HG02943 (cell line): ENCODE measurements around the gene FIBP.

ENCODE experiments used
- ATAC-seq: cut with Tn5 transposase; IDR thresholded peaks from one replicate; pipeline ENCODE4 v1.9.1; 2021; ENCODE audit warnings: mild to moderate bottlenecking, low read depth, moderate library complexity; ENCODE audit not compliant: unreplicated experiment

Gene FIBP

DNA sequence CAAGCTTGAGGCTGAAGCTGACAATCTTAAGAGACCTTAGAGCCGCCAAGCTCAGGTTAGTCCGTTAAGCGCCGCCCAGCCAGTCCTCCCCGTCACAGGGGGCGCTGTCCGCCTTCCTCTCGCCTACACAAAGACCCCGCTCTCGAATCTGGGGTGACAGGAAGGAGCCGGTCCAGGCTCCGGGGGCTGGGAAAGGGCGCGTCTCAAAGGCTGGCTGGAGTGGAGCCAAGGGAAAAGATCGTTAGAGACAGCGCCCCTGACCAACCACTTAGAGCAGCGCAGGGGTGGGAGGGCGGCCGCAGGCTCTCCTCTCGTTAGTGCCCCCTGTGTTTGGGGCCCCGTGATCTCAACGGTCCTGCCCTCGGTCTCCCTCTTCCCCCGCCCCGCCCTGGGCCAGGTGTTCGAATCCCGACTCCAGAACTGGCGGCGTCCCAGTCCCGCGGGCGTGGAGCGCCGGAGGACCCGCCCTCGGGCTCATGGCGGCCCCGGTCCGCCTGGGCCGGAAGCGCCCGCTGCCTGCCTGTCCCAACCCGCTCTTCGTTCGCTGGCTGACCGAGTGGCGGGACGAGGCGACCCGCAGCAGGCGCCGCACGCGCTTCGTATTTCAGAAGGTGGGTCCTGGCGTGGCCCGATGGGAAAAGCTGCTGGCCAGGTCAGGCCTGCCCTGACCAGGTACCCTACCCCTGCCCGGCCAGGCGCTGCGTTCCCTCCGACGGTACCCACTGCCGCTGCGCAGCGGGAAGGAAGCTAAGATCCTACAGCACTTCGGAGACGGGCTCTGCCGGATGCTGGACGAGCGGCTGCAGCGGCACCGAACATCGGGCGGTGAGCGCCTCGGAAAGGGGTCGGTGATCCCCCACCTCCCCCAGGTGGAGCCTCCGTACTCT is 27.8 kb downstream of the FIBP start, which contains the start of gene MUS81:
Gene MUS81, plus strand, starts transcription at position 156 of the 887 bp plus-strand sequence. Its CDS starts 321 bp downstream, at position 477.
- peak; percentile 28 for ATAC-seq

DNA sequence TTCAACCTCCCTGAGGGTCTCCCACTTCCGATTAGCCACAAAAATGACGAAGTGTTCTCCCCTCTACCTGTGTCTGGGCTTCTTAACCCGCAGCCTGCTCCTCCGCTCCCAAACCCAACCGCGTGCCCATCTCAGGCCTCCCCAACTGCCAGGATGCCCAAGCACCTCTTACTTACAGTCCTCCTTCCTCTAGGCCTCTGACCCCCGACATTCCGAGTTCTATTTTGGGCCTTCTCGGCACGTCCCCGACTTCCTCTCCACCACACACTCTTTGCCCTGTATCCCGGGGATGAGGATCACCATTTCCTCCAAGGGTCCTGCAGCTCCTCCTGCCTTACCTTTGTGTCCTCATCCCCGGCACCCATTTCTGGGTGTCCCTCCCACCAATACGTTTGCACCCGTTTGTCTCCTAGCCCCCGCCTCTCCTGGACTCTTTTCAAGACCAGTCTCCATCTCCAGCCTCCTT is 28.4 kb downstream of the FIBP start:
- no peak for ATAC-seq

DNA sequence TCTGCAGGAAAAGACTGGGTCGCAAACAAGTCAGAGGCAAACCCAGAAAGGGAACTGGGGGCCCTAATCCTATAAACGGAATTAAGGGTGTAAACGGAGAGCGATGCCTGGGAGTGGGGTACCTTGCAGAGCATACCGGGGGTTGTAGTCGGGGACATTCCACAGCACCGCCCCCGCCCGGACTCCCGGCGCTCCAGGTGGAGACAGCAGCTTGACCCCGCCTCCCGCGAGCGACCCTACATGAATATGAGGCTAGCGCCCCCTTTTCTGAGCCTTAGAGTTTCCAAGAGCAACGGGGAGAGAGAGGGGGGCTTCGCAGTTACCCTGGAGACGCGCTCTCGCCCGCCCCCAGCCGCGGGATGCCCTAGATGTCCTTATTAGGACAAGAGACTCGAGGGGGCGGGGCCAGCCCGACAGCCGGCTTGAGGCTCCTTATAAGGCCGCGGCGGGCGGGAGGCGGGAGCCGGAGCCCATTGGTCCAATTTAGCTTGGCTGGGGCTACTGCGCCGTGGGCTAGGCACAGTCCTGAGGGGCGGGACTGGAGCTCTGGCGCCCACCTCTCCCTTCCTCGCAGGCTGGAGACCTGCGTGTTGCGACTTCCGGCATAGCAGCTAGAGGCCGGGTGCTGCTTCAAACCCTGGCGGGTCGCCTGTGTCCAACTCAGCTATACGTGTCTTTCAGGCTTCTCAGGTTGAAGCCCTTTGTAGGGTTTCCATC is 29.0 kb downstream of the FIBP start:
- ATAC-seq, result peak; percentile 52

DNA sequence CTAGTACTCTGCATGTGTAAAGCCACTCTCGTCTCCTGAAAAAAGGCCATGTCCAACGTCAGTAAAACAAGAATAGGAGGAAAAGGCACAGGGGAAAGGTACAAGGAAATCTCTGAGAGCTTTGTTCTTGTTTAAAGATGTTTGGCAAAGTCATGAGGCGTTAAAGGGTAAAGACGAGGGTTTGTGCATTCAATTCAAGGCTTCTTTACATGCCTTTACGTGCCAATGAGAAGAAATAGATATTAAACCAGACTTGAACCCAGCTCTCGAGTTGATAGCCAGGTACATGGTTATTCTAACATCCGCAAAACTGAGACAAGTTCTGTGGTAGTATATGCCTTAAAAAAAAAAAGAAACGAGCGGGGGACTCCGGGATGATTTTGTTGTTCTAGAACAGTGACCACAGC is 29.6 kb downstream of the FIBP start:
- no peak for ATAC-seq

DNA sequence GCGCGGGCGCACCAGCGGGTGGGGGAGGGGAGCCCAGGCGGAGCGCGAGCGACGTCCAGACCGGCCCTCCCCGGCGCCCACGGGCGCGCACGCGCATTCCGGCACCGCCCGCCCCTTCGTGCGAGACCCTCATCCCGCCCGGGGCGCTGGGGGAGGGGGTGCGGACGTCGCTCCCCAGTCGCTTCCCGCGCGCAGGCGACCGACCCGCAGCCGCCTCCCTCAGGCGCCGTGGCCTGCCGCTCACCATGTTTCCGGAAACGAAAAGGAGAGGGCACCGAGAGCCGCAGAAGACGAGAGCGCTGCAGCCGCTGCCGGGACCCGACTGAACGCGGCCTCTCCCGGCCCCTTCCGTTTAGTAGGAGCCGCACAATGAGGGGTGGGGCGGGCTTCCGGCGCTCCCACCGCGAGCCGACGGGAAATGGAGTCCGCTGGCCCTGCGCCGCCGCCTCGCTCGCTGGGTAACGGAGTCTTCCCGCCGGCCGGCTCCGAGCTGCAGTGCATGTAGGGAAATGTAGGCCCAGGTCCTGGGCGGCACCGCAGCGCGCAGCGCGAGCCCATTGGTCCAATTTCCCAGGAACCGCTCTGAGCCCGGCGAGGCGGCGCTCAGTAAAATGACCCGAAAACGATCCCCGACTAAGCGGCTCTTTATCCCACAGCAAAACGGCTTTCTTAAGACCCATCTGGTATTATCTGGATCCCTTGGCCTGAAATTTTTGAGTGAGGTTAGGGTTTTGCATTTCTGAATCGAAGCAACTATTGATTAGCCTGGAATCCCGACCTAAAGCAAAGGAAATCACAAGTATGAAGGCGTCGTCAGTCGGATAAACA is 30.2 kb downstream of the FIBP start, which contains the start of gene CFL1:
Gene CFL1, minus strand, starts transcription at position 328 of the 828 bp plus-strand sequence. Its CDS starts 81 bp downstream, at position 247.
- ATAC-seq, result peak; percentile 45

DNA sequence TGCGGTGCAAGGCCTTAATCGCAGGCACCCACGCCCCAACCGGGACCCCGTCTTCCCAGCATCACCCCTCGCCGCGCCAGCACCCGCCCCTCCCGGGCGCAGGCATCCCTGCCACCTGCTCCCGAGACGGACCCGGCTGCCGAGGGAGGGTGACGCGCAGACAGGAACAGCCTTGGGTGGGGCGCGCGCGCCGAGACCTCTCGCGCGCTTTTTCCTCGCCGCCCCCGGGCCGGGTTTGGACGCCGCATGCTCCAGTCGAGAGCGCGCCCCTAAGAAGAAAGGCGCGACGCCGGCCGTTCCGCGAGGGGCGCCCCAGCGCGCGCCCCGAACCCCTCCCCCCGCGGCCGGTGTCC is 30.8 kb downstream of the FIBP start:
- ATAC-seq, result no peak

DNA sequence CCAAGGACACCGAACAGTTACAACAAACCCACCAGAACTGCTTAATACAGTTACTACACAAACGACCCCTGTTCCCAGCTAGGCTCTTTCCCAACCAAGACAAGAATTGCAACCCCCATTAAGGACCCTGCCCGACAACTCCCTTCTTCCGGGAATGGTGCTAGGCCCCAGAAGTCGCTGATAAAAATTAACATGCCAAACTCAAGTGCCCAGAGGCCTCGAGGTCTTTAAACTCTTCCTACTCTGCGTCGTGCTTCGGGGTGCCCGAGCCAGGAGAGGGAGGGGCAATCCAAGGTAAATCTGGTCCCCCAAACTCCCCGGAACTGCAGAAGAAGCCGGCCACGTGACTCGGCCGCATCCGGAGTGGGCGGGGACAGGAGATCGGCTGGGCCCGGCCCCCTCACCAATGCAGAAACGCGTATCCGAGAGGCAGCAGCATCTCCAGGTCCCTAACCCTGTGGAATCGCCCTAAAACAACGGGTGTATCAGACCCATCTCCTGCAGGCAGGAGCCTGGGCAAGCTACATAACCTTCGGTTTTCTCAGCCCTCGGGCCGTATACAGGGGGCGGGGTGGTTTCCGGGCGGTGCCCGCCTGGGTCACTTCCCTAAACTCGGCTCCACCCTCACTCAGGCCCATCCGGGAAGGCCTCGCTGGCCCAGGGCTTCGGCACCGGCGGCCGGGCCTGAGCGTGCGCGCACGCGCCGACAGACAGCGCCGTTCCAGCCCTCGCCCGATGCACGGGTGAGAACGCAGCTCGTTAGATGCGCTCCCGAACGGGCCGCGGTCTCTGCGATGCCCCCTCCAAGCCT is 31.4 kb downstream of the FIBP start:
- no peak for ATAC-seq

DNA sequence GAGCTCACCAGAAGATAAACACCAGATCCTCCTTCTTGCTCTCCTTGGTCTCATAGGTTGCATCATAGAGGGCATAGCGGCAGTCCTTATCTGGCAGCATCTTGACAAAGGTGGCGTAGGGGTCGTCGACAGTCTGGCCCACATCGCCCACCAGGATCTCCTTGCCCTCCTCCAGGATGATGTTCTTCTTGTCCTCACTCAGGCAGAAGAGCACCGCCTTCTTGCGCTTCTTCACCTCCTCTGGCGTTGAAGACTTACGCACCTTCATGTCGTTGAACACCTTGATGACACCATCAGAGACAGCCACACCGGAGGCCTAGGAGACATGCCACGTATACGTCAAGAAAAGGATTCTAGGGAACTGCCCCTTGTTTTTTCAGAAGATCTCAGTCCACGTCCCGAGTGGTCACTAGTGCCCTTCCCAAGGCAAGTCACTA is 32.3 kb downstream of the FIBP start:
- no peak for ATAC-seq

DNA sequence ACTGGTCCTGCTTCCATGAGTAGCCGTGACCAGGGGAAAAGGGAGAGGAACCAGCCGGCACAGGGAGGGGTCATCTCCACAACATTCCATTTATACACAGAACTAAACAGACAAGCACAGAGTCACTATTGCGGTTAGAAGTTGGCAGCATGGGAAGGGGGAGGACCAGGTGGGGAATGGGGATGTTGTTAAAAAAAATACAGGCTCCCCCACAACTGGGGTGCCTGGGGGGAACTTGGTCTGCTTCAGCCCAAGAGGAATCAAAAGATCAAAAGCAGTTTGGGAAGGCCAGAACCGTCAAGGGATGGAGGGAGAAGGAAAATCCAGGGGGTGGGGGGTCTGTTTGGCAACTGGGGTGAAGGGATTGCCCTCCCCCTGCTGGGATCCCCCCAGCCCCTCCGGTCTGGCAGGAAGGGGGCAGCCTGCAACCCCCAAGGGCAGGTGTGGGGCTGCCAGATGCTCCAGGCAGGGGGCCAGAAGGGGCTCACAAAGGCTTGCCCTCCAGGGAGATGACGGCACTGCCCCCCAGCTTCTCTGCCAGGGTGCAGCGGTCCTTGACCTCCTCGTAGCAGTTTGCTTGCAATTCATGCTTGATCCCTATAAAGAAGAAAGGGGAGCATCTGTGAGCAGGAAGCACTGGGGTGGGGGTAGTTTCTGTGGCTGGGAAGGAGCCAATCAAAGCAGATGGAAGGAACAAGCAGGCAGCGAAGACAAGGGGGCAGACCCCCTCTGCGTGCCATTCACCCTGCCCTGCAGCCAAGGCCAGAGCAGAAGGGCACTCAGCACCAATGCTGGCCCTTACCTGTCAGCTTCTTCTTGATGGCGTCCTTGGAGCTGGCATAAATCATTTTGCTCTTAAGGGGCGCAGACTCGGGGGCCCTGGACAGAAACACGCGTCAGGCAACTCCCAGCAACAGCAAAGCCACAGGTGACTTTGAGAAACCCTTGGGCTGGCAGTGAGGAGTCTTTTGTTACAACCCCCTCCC is 33.1 kb downstream of the FIBP start:
- ATAC-seq, result no peak

DNA sequence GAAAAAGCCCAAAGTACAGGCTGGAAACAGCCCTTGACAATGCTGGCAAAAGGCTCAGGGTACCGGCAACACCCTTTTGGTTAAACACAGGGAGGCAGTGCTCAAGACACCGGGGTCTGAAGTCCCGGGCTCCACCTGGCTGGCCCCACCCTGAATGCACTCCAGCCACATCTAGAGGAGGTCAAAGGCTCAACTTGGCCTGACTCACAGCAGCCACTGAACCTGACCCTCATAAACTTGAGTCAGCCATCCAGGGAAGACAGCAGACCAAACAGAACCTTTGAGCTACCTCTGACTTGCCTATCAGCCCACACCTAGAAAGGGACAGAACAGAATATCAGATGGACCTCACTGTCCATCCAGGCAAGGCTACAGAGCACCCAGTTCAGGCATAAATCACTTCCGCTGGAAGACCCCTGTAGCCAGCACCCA is 34.1 kb downstream of the FIBP start:
- no peak for ATAC-seq

DNA sequence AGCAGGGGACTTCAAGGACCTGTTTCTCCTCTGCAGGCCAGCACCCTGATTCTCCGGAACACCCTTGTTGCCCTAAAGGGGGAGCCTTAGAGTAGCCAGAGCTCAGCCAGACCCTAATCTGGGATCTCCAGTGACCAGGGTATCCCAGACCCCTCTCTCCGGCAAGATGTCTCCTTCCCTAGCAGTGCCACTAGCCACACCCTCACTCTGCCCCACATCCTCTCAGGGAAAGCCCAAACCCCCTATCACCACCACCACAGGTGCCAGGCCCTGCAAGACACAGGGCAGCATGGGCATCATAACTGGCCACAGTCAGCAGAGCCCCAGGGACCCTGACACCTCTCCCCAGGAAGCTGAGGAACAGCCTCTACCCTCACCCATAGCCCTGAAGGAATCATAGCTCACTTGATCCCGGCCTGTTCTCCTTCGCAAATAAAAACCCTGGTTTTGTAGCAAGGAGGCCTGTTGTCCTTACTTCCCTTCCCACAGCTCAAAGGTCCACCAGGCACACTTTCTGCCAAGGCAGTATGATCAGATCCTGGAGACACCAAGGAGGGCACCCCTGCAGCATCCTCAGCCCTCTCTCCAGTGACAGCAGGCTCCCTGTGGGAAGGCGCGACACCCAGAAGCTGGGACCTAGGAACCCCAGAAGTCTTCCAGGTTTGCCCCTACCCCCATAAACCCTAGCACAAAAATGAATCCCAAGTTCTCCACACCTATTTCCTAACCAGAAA is 34.9 kb downstream of the FIBP start:
- ATAC-seq, result no peak

DNA sequence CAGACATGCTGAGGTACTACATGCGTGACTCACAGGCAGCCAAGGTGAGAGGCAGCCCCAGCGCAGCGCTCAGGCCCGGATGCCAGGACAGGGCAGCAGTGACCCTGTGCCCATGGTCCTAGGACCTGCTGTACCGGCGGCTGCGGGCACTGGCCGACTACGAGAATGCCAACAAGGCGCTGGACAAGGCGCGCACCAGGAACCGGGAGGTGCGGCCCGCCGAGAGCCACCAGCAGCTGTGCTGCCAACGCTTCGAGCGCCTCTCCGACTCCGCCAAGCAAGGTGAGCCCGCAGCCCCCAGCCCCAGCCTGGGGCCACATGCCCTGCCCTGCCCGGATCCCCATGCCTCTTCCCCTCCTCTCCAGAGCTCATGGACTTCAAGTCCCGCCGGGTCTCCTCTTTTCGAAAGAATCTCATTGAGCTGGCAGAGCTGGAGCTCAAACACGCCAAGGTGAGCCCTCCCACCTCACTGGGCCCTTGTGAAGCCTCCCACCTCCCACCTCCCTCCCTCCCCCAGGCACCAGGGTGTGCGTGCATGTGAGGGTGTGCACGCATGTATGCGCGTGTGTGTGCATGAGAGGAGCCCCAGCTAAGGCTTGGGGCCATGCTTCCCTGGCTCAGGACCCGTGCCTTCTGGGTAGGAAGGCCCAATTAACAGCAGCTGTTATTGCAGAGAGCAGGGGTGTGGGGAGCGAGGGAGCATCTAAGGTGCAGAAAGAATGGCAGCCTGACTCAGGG is 35.6 kb downstream of the FIBP start:
- ATAC-seq, result no peak

DNA sequence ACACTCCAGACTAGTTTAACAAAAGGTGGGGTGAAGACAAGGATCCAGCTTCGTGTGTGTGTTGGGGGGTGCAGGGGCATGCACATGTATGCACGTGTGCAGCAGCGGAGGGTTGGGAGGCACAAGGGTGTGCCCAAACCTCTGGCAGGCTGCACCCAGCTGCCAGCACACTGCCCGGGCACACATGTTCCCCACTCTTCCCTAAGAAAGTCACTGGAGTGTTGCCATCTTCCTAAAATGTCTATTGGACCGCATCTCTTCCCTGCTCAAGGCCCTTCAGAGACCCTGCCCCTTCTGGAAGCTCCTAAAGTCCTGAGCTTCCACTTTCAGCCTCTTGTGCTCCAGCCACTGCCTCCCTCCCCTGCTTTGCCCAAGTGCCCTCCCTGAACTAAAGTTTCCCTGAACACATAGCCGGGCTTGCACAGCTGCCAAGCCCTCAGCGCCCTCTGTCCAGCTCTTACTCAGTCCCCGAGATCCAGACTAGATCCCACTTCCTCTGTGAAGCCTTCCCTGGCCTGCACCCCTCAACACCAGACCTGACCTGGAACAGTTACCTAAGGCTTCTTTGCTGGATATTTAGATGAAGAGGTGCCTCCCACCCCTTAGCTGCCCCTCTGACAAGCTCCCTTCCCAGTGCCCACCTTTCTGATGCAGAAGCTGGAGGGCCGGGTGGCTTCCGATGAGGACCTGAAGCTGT is 36.3 kb downstream of the FIBP start:
- ATAC-seq, result no peak

DNA sequence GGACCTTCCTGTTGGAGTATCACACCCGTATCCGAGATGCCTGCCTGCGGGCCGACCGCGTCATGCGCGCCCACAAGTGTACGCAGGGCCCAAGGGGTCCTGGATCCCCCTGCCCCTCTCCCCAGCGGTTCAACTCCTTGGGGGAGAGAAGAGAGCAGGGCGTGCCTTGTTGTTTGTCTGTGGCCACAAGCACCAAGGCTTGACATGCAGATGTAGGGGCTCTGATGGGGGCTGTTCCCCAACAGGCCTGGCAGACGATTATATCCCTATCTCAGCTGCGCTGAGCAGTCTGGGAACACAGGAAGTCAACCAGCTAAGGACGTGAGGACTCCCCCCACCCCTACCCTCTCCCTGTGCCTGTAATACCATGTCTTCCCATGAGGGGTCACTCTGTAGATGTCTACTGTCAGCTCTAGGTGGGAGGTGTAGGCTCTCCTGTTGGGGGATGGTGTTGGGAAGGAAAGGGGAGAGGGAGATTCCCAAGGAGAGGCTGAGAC is 37.1 kb downstream of the FIBP start:
- ATAC-seq, result no peak

DNA sequence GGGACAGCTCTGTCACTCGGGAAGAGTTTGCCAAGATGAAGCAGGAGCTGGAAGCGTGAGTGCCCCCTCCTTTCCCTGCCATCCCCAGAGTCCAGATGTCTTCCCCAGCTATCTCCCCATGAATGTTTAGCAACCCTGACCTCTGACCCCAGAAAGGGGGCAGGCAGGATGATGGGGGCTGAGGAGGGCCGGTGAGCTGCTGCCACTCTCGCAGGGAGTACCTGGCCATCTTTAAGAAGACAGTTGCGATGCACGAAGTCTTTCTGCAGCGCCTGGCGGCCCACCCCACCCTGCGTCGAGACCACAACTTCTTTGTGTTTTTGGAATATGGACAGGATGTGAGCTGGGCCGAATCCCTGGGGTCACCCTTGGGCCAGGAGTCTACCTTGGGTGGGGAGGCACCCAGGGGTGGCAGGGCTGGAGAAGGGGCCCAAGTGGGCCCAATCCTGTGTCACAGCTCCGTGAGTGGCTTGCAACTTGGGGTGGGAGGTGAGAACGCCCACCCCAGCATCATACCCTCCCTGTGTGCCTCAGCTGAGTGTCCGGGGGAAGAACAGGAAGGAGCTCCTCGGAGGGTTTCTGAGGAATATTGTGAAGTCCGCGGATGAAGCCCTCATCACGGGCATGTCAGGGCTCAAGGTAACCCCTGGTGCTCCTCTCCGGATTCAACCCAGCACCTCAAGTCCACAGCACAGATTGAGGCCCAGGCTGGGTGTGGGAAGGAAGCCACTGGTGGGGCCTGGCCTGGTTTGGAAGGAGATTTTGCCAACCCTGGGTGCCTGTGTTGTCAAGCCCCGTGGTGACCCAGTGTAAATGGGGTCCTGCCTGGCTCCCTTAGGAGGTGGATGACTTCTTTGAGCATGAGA is 37.8 kb downstream of the FIBP start:
- ATAC-seq, result no peak
